Endothelial cell of umbilical vein (primary cell): ENCODE data around the gene SPDYC. TPM values are rescaled to one million over a fixed set of nuclear protein-coding genes. Genes with fewer than 3 reads are reported as not detected.

ENCODE experiments used
- BruUV-seq: library from RNA; stranded (reverse); fragments of 400-500 nt; replicated peaks from 2 replicates; lab custom pipeline; 2021; lab: Mats Ljungman, UMichigan
- CTCF ChIA-PET: fragments of 300-600, 350-600 bp; sonication (Branson Sonifier 250); formaldehyde crosslinking; loops from one replicate; lab custom pipeline; 2021; ENCODE audit warnings: antibody characterized with exemption, inconsistent platforms; lab: Charles Lee
- POLR2A ChIA-PET: fragments of 300-600, 350-600 bp; sonication (Branson Sonifier 250); formaldehyde crosslinking; loops from one replicate; lab custom pipeline; 2021; ENCODE audit warnings: antibody characterized with exemption, inconsistent platforms; lab: Charles Lee
- DNase-seq: peaks from one replicate; pipeline ENCODE4 v3.0.0-alpha.2; 2011; ENCODE audit warnings: low read depth, low spot score
- FAIRE-seq: peaks from 2 replicates; lab custom pipeline; 2011; peaks lifted over from hg19 to GRCh38; lab: Jason Lieb, UNC
- H2AFZ ChIP-seq: 2 replicates; pipeline ENCODE4 v1.6.0; 2012; ENCODE audit warnings: low read depth, low read length, control low read depth, inconsistent platforms
- H3K27ac ChIP-seq: 2 replicates; pipeline ENCODE4 v1.5.1; 2011; ENCODE audit warnings: low read depth, mild to moderate bottlenecking, control low read depth, low read length, moderate library complexity; ENCODE audit not compliant: insufficient read depth
- H3K27me3 ChIP-seq, 2 experiments: 2 replicates each; pipeline versions ENCODE4 v1.6.0 to v1.6.1; 2011; ENCODE audit warnings: low read length in 2 of 2, mixed read lengths in 1 of 2; ENCODE audit not compliant: control insufficient read depth in 2 of 2, insufficient read depth in 2 of 2
- H3K36me3 ChIP-seq, 2 experiments: 2 replicates in 1 of 2; 3 replicates in 1 of 2; pipeline ENCODE4 v1.5.1; 2011; ENCODE audit warnings: low read length in 2 of 2, mild to moderate bottlenecking in 1 of 2, moderate library complexity in 1 of 2; ENCODE audit not compliant: control insufficient read depth in 2 of 2, insufficient read depth in 2 of 2; ENCODE audit errors: extremely low read depth in 1 of 2
- H3K4me1 ChIP-seq: 3 replicates; pipeline ENCODE4 v1.5.1; 2011; ENCODE audit warnings: mild to moderate bottlenecking, low read length; ENCODE audit not compliant: control insufficient read depth, insufficient read depth; ENCODE audit errors: extremely low read depth
- H3K4me2 ChIP-seq: 2 replicates; pipeline ENCODE4 v1.6.1; 2011; ENCODE audit warnings: low read length, control low read depth, mixed read lengths; ENCODE audit not compliant: insufficient read depth
- H3K4me3 ChIP-seq, 3 experiments: fragments of 200-600 bp in 1 of 3; sonication (generic), shearing (Covaris generic) in 1 of 3; replicated peaks in 1 of 3; 2 replicates each; pipeline ENCODE4 v1.5.1; 2011 to 2016; ENCODE audit warnings: control low read depth in 3 of 3, low read length in 3 of 3, mild to moderate bottlenecking in 2 of 3, inconsistent platforms in 1 of 3, low read depth in 1 of 3, moderate library complexity in 1 of 3; ENCODE audit not compliant: insufficient read depth in 1 of 3
- H3K79me2 ChIP-seq: 2 replicates; pipeline ENCODE4 v1.6.0; 2012; ENCODE audit warnings: low read length, inconsistent platforms; ENCODE audit not compliant: control insufficient read depth, insufficient read depth
- H3K9ac ChIP-seq: replicated peaks from 2 replicates; pipeline ENCODE3; 2011; ENCODE audit warnings: low read length, control low read depth; ENCODE audit not compliant: insufficient read depth; ENCODE audit errors: extremely low read depth
- H3K9me1 ChIP-seq: replicated peaks from 3 replicates; pipeline ENCODE4 v1.6.0; 2011; ENCODE audit warnings: mild to moderate bottlenecking, low read length; ENCODE audit not compliant: control insufficient read depth, insufficient read depth; ENCODE audit errors: extremely low read depth
- H3K9me3 ChIP-seq: replicated peaks from 2 replicates; pipeline ENCODE4 v1.5.1; 2012; ENCODE audit warnings: low read length, inconsistent platforms; ENCODE audit not compliant: control insufficient read depth, insufficient read depth
- H4K20me1 ChIP-seq: replicated peaks from 2 replicates; pipeline ENCODE3; 2011; ENCODE audit warnings: mild to moderate bottlenecking, low read length; ENCODE audit not compliant: control insufficient read depth, insufficient read depth; ENCODE audit errors: extremely low read depth
- EZH2 ChIP-seq: IDR thresholded peaks from 2 replicates; pipeline ENCODE4 v1.6.1; 2012; ENCODE audit warnings: borderline replicate concordance, low read depth, mild to moderate bottlenecking, moderate library complexity, low read length, inconsistent platforms; ENCODE audit not compliant: severe bottlenecking
- FOS ChIP-seq: IDR thresholded peaks from 2 replicates; pipeline ENCODE4 v1.6.1; 2011; ENCODE audit warnings: mild to moderate bottlenecking, low read length, moderate library complexity, borderline replicate concordance; ENCODE audit not compliant: insufficient read depth
- GATA2 ChIP-seq: IDR thresholded peaks from 2 replicates; pipeline ENCODE4 v1.7.0; 2011; ENCODE audit warnings: low read depth, mild to moderate bottlenecking, moderate library complexity, mixed read lengths, low read length; ENCODE audit not compliant: insufficient read length, insufficient read depth
- JUN ChIP-seq: IDR thresholded peaks from 2 replicates; pipeline ENCODE4 v1.6.1; 2011; ENCODE audit warnings: borderline replicate concordance, low read depth; ENCODE audit not compliant: insufficient read length, insufficient read depth
- POLR2AphosphoS5 ChIP-seq: IDR thresholded peaks from 2 replicates; pipeline ENCODE4 v1.6.1; 2012; ENCODE audit warnings: low read depth, mild to moderate bottlenecking, control low read depth, low read length, moderate library complexity; ENCODE audit not compliant: insufficient read depth
- dilution Hi-C: fragments of 300-500 bp; cut with MboI; formaldehyde crosslinking; loops from one replicate; pipeline ENCODE4 v1.15.0; 2019; ENCODE audit warnings: low sequenced_read_pairs; ENCODE audit not compliant: extremely low pct_ligation_motif_present
- intact Hi-C: fragments of 100-400 bp; cut with micrococcal nuclease; formaldehyde crosslinking; loops from one replicate; pipeline ENCODE4 v1.10.0; 2022
- polyA plus RNA-seq, 4 experiments: library from polyadenylated mRNA; depleted of rRNA in 3 of 4; stranded (reverse) in 3 of 4; unstranded in 1 of 4; fragments of >200 nt; gene quantifications; 2 replicates each; pipeline versions ENCODE4 v1.2.1 to v1.2.3, GENCODE V29; 2011 to 2012; ENCODE audit warnings: missing spikeins in 1 of 4
- total RNA-seq: library from RNA; stranded (reverse); gene quantifications from 2 replicates; pipeline ENCODE4 v1.2.3, GENCODE V29; 2021
- TF ChIP-seq, protein P1 (sequence below), 2 donors: IDR thresholded peaks; 1 replicate in 1 of 2; 2 replicates in 1 of 2; pipeline ENCODE4 v1.5.1; 2011; ENCODE audit warnings: low read length in 2 of 2, mild to moderate bottlenecking in 2 of 2, moderate library complexity in 2 of 2, control low read depth in 1 of 2, inconsistent platforms in 1 of 2, low read depth in 1 of 2; ENCODE audit not compliant: insufficient read depth in 1 of 2; ENCODE audit errors: extremely low read depth in 1 of 2
- TF ChIP-seq, protein P2 (sequence below): IDR thresholded peaks from 2 replicates; pipeline ENCODE4 v1.6.1; 2011; ENCODE audit not compliant: insufficient read depth, insufficient read length

Gene SPDYC
- total and polyA plus RNA-seq, 2 donors (not counting 3 experiments of a cell fraction or from before 2014, with no cell fraction given), result not detected

DNA sequence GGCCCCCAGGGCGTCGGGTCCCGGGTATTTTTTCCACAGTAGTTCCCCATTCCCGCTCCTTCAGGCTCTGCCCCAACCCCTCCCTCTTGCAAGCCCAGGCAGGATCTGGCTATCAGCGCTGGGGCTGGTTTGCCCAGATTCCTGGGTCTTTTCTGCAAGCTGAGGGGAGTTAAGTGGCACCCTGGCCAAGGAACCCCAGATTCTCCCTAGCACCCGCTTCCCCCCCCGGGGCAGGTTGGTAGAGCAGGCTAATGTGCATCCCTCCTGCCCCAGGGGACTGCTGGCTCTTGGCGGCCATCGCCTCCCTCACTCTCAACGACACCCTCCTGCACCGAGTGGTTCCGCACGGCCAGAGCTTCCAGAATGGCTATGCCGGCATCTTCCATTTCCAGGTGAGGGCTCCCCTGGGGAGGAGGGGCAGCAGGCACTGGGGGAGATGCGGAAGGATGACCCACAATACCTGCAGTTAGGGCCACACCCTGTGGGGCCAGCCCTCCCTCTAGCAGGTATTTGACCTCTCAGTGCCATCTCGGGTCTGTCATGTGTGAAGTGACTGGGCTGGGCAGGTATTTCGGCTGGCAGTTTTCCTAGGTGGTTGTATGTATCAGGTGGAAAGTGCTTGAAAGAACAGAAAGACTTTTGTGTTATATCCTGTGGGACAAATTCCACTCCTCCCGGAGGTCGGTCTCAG, 13.3 kb downstream of the SPDYC start:
- ChIA-PET CTCF (interaction anchor here (1.1 to 2.1 kb wide), 3 partner anchors 14 to 42 kb away, joined by 3 to 6 read pairs (median 4); no protein-coding TSS in a partner anchor), POLR2A (no interaction called here)
- no peaks in the 10 kb centered on the region for H4K20me1 ChIP-seq
- H2AFZ ChIP-seq, result no peak overlapping the region
- dilution Hi-C loops, result no loop called here
- H3K27me3 ChIP-seq, result no peaks in the 10 kb centered on the region
- FAIRE-seq, result no peak
- no peaks in the 10 kb centered on the region for H3K9me1 ChIP-seq
- no TSS peak for BruUV-seq
- H3K4me1 ChIP-seq, result peaks cover 9% of the 10 kb centered on the region
- H3K9me3 ChIP-seq, result no peaks in the 10 kb centered on the region
- DNase-seq, result no peak
- H3K4me2 ChIP-seq, result no peak overlapping the region
- no peak overlapping the region for H3K27ac ChIP-seq
- H3K79me2 ChIP-seq, result peaks cover 22% of the 10 kb centered on the region
- H3K4me3 ChIP-seq, result no peak overlapping the region
- intact Hi-C loops, result no loop called here
- no peak overlapping the region for H3K9ac ChIP-seq
- H3K36me3 ChIP-seq, result peaks cover 0 to 20% of the 10 kb centered on the region in 2 experiments
- TF ChIP-seq, protein P1, sequence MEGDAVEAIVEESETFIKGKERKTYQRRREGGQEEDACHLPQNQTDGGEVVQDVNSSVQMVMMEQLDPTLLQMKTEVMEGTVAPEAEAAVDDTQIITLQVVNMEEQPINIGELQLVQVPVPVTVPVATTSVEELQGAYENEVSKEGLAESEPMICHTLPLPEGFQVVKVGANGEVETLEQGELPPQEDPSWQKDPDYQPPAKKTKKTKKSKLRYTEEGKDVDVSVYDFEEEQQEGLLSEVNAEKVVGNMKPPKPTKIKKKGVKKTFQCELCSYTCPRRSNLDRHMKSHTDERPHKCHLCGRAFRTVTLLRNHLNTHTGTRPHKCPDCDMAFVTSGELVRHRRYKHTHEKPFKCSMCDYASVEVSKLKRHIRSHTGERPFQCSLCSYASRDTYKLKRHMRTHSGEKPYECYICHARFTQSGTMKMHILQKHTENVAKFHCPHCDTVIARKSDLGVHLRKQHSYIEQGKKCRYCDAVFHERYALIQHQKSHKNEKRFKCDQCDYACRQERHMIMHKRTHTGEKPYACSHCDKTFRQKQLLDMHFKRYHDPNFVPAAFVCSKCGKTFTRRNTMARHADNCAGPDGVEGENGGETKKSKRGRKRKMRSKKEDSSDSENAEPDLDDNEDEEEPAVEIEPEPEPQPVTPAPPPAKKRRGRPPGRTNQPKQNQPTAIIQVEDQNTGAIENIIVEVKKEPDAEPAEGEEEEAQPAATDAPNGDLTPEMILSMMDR (IDR thresholded peaks at IDR 0.05; ENCODE audit: extremely low read depth in 1 of 2, insufficient read depth in 1 of 2, low read depth in 1 of 2, low read length in 2 of 2), result no peak
- TF ChIP-seq POLR2AphosphoS5, result no peak
- TF ChIP-seq, protein P2, sequence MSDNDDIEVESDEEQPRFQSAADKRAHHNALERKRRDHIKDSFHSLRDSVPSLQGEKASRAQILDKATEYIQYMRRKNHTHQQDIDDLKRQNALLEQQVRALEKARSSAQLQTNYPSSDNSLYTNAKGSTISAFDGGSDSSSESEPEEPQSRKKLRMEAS, result no peak
- no peak for TF ChIP-seq GATA2
- TF ChIP-seq JUN, result no peak
- no peak for TF ChIP-seq FOS
- no peak for TF ChIP-seq EZH2
